Smooth muscle cell (in vitro differentiated cells): ENCODE data around the gene ISX. TPM values are rescaled to one million over a fixed set of nuclear protein-coding genes. Genes with fewer than 3 reads are reported as not detected.

ENCODE experiments used
- DNase-seq: peaks from one replicate; lab custom pipeline; 2025; ENCODE audit not compliant: unreplicated experiment; lab: John Stamatoyannopoulos, UW
- H2AFZ ChIP-seq: fragments of 200-600 bp; sonication (generic); 2 replicates; pipeline ENCODE4 v1.6.0; 2016; ENCODE audit warnings: antibody characterized with exemption, low read depth, mild to moderate bottlenecking
- H3F3A ChIP-seq: fragments of 200-600 bp; sonication (generic); 2 replicates; pipeline ENCODE4 v1.6.0; 2017; ENCODE audit warnings: antibody characterized with exemption, low read depth
- H3K27ac ChIP-seq: fragments of 200-600 bp; sonication (generic); 2 replicates; pipeline ENCODE4 v1.5.1; 2016; ENCODE audit warnings: low read depth, mild to moderate bottlenecking
- H3K27me3 ChIP-seq: fragments of 200-600 bp; sonication (generic); 2 replicates; pipeline ENCODE4 v1.6.1; 2016; ENCODE audit warnings: low read depth, mild to moderate bottlenecking
- H3K36me3 ChIP-seq: fragments of 200-600 bp; sonication (generic); 2 replicates; pipeline ENCODE4 v1.5.1; 2016; ENCODE audit warnings: low read depth
- H3K4me1 ChIP-seq: fragments of 200-600 bp; sonication (generic); 2 replicates; pipeline ENCODE4 v1.5.1; 2016; ENCODE audit warnings: low read depth
- H3K4me2 ChIP-seq: fragments of 200-600 bp; sonication (generic); 2 replicates; pipeline ENCODE4 v1.6.0; 2016; ENCODE audit warnings: mild to moderate bottlenecking
- H3K4me3 ChIP-seq: fragments of 200-600 bp; sonication (generic); 2 replicates; pipeline ENCODE4 v1.5.1; 2016; ENCODE audit warnings: mild to moderate bottlenecking
- H3K79me2 ChIP-seq: fragments of 200-600 bp; sonication (generic); 2 replicates; pipeline ENCODE4 v1.6.0; 2016; ENCODE audit warnings: low read depth, mild to moderate bottlenecking
- H3K9ac ChIP-seq: fragments of 200-600 bp; sonication (generic); 2 replicates; pipeline ENCODE4 v1.6.0; 2016; ENCODE audit warnings: low read depth
- H3K9me3 ChIP-seq: fragments of 200-600 bp; sonication (generic); replicated peaks from 2 replicates; pipeline ENCODE4 v1.5.1; 2016; ENCODE audit warnings: low read depth
- H4K20me1 ChIP-seq: fragments of 200-600 bp; sonication (generic); 2 replicates; pipeline ENCODE4 v1.6.0; 2016; ENCODE audit warnings: low read depth
- CTCF ChIP-seq: fragments of 200-600 bp; sonication (generic); IDR thresholded peaks from 2 replicates; pipeline ENCODE4 v1.5.1; 2017; ENCODE audit warnings: borderline replicate concordance, mild to moderate bottlenecking, antibody characterized with exemption; ENCODE audit not compliant: insufficient read depth, poor library complexity, severe bottlenecking
- WGBS: methylation state at CpG from one replicate; pipeline ENCODE4 v1.1.7; 2016; ENCODE audit warnings: low lambda C conversion rate; 5-methylcytosine and 5-hydroxymethylcytosine counted together
- polyA plus RNA-seq: library from polyadenylated mRNA; unstranded; fragments of >200 nt; fragmentation: Nextera tagmentation; extraction: Ambion mirVana; gene quantifications from 2 replicates; pipeline ENCODE4 v1.2.1, GENCODE V29; 2016
- total RNA-seq: library from RNA; depleted of rRNA; stranded (reverse); fragments of >200 nt; gene quantifications from 2 replicates; pipeline ENCODE4 v1.2.3, GENCODE V29; 2014

ISX gene
- total and polyA plus RNA-seq, 2 experiments from 2014 or later, result not detected

GRCh38 chr22:35085621-35086020 is 19.7 kb downstream of the ISX start:
- H3K4me3 ChIP-seq, result no peak overlapping the region
- H3K9me3 ChIP-seq, result no peaks in the 10 kb centered on the region
- H4K20me1 ChIP-seq, result no peaks in the 10 kb centered on the region
- no peak for DNase-seq
- H3K36me3 ChIP-seq, result no peaks in the 10 kb centered on the region
- no peaks in the 10 kb centered on the region for H3F3A ChIP-seq
- H3K27ac ChIP-seq, result no peak overlapping the region
- peaks cover 15% of the 10 kb centered on the region for H3K27me3 ChIP-seq
- H3K4me1 ChIP-seq, result no peaks in the 10 kb centered on the region
- H3K79me2 ChIP-seq, result no peaks in the 10 kb centered on the region
- H3K9ac ChIP-seq, result no peak overlapping the region
- 90% methylated on average over 3 of the region's 3 CpGs for whole genome bisulfite sequencing
- H3K4me2 ChIP-seq, result no peak overlapping the region
- no peak overlapping the region for H2AFZ ChIP-seq
- TF ChIP-seq CTCF, result no peak

GRCh38 chr22:35089139-35089538 is 23.2 kb downstream of the ISX start:
- no peak for TF ChIP-seq CTCF
- Histone ChIP-seq H3K27ac (no peak overlapping the region), H3K27me3 (peaks cover 9% of the 10 kb centered on the region), H3K79me2 (no peaks in the 10 kb centered on the region), H3K4me2 (no peak overlapping the region), H3F3A (no peaks in the 10 kb centered on the region), H4K20me1 (no peaks in the 10 kb centered on the region), H3K4me1 (no peaks in the 10 kb centered on the region), H3K9me3 (no peaks in the 10 kb centered on the region), H3K36me3 (no peaks in the 10 kb centered on the region), H2AFZ (no peak overlapping the region), H3K4me3 (no peak overlapping the region), H3K9ac (no peak overlapping the region)
- no peak for DNase-seq
- 95% methylated on average over 1 of the region's 1 CpG for WGBS

GRCh38 chr22:35092406-35092805 is 26.4 kb downstream of the ISX start:
- Histone ChIP-seq H3K27me3 (peaks cover 13% of the 10 kb centered on the region), H2AFZ (no peak overlapping the region), H3K36me3 (no peaks in the 10 kb centered on the region), H3K4me3 (no peak overlapping the region), H3K79me2 (no peaks in the 10 kb centered on the region), H3F3A (no peaks in the 10 kb centered on the region), H3K27ac (no peak overlapping the region), H3K9ac (no peak overlapping the region), H4K20me1 (no peaks in the 10 kb centered on the region), H3K4me2 (no peak overlapping the region), H3K4me1 (no peaks in the 10 kb centered on the region), H3K9me3 (no peaks in the 10 kb centered on the region)
- 55% methylated on average over 1 of the region's 1 CpG for WGBS
- TF ChIP-seq CTCF, result no peak
- no peak for DNase-seq

GRCh38 chr22:35098921-35099320 is 33.0 kb downstream of the ISX start:
- H3K4me3 ChIP-seq, result no peak overlapping the region
- H3K27ac ChIP-seq, result no peak overlapping the region
- no peaks in the 10 kb centered on the region for H3K4me1 ChIP-seq
- 65% methylated on average over 3 of the region's 3 CpGs for WGBS
- no peaks in the 10 kb centered on the region for H3K36me3 ChIP-seq
- no peak for TF ChIP-seq CTCF
- H3K79me2 ChIP-seq, result no peaks in the 10 kb centered on the region
- H3K9ac ChIP-seq, result no peak overlapping the region
- H3K9me3 ChIP-seq, result no peaks in the 10 kb centered on the region
- H3F3A ChIP-seq, result no peaks in the 10 kb centered on the region
- H4K20me1 ChIP-seq, result no peaks in the 10 kb centered on the region
- peaks cover 4% of the 10 kb centered on the region for H3K27me3 ChIP-seq
- no peak overlapping the region for H2AFZ ChIP-seq
- DNase-seq, result no peak
- no peak overlapping the region for H3K4me2 ChIP-seq
